Measurements from ENCODE around the gene EMILIN2.

GRCh38 chr18:2939317-2939716, 92.5 kb downstream of the EMILIN2 start:
- TF ChIP-seq EZH2 (IDR thresholded peaks at IDR 0.05; ENCODE audit: low read length): no peak
- TF ChIP-seq CTCF (optimal IDR thresholded peaks at IDR 0.05 in 1 of 3, IDR thresholded peaks at IDR 0.05 in 1 of 3, conservative IDR thresholded peaks at IDR 0.05 in 1 of 3; ENCODE audit: extremely low read depth in 1 of 3, insufficient read depth in 2 of 3, low read length in 3 of 3): no peak

All from keratinocyte (primary cell).